IPS-20b (cell line): ENCODE data around the gene TAF11L7.
"Not testable (repeated sequence)": the region's sequence is repeated elsewhere in the genome, so short reads cannot be mapped to it uniquely, and the experiment has no call there.

Source experiments
- H3K27ac ChIP-seq: one replicate; pipeline ENCODE4 v1.5.1; 2013; ENCODE audit warnings: low read length
- H3K27me3 ChIP-seq: 2 replicates; pipeline ENCODE4 v1.6.1; 2013; ENCODE audit warnings: mild to moderate bottlenecking, low read length, inconsistent platforms; ENCODE audit not compliant: insufficient read depth
- H3K36me3 ChIP-seq: 2 replicates; pipeline ENCODE4 v1.6.1; 2013; ENCODE audit warnings: low read depth, mild to moderate bottlenecking, inconsistent platforms, low read length, moderate library complexity; ENCODE audit not compliant: insufficient read depth
- H3K4me1 ChIP-seq: 2 replicates; pipeline ENCODE4 v1.6.1; 2013; ENCODE audit warnings: mild to moderate bottlenecking, control low read depth, inconsistent platforms, low read length, moderate library complexity; ENCODE audit not compliant: insufficient read depth
- H3K4me3 ChIP-seq: 2 replicates; pipeline ENCODE4 v1.5.1; 2013; ENCODE audit warnings: mild to moderate bottlenecking, low read length, inconsistent platforms
- H3K9ac ChIP-seq: 2 replicates; pipeline ENCODE4 v1.6.1; 2013; ENCODE audit warnings: low read depth, mild to moderate bottlenecking, inconsistent platforms, low read length, moderate library complexity
- H3K9me3 ChIP-seq: 2 replicates; pipeline ENCODE4 v1.6.1; 2013; ENCODE audit warnings: mild to moderate bottlenecking, low read depth, low read length, inconsistent platforms; ENCODE audit not compliant: insufficient read depth

The TAF11L7 gene

DNA sequence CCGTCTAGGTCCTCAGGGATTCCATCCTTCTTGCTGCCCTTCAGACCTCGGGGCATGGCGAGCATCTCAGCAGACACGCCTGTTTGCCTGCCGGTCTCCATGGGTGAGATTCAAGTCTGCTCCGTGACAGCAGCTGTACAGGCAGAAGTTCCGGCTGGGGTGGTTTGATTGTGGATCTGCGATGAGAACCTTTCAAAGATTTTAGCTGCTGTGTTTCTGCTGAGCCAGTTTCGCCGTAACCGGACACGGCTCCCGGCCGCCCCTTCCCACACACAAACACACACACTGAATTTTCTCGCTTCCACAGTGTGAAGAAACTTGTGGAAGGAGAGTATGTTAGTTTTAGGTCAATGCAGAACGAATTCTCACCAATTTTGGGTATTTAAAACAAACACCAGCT lies at the start of gene TAF11L7:
Gene TAF11L7, minus strand, starts transcription at position 101 of the 400 bp plus-strand sequence.
- not testable (repeated sequence) for H3K27ac ChIP-seq, H3K36me3 ChIP-seq

DNA sequence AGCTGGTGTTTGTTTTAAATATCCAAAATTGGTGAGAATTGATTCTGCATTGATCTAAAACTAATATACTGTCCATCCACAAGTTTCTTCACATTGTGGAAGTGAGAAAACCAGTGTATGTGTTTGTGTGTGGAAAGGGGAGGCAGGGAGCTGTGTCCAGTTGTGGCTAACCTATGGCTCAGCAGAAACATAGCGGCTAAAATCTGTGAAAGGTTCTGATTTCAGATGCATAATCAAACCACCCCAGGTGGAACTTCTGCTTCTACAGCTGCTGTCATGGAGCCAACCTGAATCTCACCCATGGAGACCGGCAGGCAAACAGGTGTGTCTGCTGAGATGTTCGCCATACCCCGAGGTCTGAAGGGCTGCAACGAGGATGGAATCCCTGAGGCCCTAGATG lies 48.6 kb upstream of the TAF11L7 start, which contains the start of gene TAF11L14:
Gene TAF11L14, plus strand, starts transcription at position 301 of the 400 bp plus-strand sequence.
- Histone ChIP-seq H3K4me3 (no peak within 1 kb of the TSS), H3K27me3 (no peaks in the 10 kb centered on the region), H3K9me3 (no peaks in the 10 kb centered on the region), H3K36me3 (no peaks in the 10 kb centered on the region), H3K27ac (no peak within 1 kb of the TSS), H3K4me1 (no peaks in the 10 kb centered on the region), H3K9ac (no peak within 1 kb of the TSS)

More for the DNA sequence above, at the start of gene TAF11L7:
- not testable (repeated sequence) for H3K4me3 ChIP-seq, H3K9me3 ChIP-seq, H3K9ac ChIP-seq, H3K27me3 ChIP-seq, H3K4me1 ChIP-seq

DNA sequence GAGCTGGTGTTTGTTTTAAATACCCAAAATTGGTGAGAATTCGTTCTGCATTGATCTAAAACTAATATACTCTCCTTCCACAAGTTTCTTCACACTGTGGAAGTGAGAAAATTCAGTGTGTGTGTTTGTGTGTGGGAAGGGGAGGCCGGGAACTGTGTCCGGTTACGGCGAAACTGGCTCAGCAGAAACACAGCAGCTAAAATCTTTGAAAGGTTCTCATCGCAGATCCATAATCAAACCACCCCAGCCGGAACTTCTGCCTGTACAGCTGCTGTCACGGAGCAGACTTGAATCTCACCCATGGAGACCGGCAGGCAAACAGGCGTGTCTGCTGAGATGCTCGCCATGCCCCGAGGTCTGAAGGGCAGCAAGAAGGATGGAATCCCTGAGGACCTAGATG lies 46.2 kb upstream of the TAF11L7 start, which contains the start of gene TAF11L13:
Gene TAF11L13, plus strand, starts transcription at position 301 of the 400 bp plus-strand sequence.
- H3K36me3 ChIP-seq, H3K4me3 ChIP-seq, H3K4me1 ChIP-seq, H3K9me3 ChIP-seq, H3K27me3 ChIP-seq, H3K27ac ChIP-seq, H3K9ac ChIP-seq: not testable (repeated sequence)

DNA sequence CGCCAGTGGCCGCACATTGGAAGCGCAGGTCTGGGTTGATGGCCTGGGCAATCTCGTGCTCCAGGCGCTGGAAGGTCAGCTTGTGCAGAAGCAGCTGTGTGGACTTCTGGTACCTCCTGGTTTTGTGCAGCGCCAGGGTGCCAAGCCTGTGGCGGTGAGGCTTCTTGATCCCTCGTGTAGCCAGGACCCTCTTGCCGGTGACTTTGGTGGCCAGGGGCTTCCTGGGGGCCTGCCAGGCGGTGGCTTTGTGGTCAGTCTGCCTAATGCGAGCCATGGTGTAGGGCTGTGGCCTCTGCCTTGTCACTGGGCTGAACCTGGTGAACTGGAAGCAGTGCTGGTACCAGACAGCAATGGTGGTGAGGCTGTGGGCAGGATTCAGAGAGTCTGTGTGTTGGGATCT lies 40.1 kb upstream of the TAF11L7 start:
- Histone ChIP-seq H3K36me3 (no peaks in the 10 kb centered on the region), H3K27ac (no peak overlapping the region), H3K9me3 (no peaks in the 10 kb centered on the region), H3K27me3 (no peaks in the 10 kb centered on the region), H3K9ac (no peak overlapping the region), H3K4me1 (no peaks in the 10 kb centered on the region), H3K4me3 (no peak overlapping the region)

DNA sequence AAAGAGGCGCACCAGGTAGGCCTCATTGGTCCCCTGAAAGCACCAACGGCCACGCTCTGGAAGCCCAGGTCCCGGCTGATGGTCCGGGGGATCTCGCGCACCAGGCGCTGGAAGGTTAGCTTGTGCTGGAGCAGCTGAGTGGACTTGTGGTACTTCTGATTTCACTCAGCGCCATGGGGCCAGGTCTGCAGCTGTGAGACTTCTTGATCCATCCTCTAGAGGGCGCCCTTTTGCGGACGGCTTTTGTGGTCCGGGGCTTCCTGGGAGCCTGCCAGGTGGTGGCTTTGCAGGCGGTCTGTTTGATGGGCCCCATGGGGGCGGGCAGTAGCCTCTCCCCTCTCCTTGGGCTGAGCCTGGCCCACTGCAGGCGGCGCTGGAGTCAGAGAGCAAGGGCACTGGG lies 35.1 kb upstream of the TAF11L7 start:
- Histone ChIP-seq H3K9ac (no peak overlapping the region), H3K4me3 (no peak overlapping the region), H3K4me1 (no peaks in the 10 kb centered on the region), H3K36me3 (no peaks in the 10 kb centered on the region), H3K9me3 (no peaks in the 10 kb centered on the region), H3K27ac (no peak overlapping the region), H3K27me3 (no peaks in the 10 kb centered on the region)

DNA sequence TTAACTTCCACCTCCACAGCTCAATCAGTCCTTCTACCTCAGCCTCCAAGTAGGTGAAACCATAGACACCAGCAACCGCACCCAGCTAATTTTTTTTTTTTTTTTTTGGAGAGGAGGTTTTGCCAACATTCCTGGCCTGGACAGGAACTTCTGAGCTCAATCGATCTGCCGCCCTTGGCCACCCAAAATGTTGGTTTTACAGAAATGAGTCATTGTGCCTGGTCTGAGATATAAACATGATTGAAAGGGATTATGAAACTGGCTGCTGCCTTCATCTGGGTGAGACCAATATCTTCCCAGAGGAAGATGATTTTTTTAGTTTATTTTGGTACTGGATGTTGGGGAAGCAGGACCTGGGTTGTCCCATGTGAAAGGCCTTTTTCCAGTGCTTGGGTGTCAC lies 33.8 kb upstream of the TAF11L7 start:
- H3K4me1 ChIP-seq, result no peaks in the 10 kb centered on the region

DNA sequence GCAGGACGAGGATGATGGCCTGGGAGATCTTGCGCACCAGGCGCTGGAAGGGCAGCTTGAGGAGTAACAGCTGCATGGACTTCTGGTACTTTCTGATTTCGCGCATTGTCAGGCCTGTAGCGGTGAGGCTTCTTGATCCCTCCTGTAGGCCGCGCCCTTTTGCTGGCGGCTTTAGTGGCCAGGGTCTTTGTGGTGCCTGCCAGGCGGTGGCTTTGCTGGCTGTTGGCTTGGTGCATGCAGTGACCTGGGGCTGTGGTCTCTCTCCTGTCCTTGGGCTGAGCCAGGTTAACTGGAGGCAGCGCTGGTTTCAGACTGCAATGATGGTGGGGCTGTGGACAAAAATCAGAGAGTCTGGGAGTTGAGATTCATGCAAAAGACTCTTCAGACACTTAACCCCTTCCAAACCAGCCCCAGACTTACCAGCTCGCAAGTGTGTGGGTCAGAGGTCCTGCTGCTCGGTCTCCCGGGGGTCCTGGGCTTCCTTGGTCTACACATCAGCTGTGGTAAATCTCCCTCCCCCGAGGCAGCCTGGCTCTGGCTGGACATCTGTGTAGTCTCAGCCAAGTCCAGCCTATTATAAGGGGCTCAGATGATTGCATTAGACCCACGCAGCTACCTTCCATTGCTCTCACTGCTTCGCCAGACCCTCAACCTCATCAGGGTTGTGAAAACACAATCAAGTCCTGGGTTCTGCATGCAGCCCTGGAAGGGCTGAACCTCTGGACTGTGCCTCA lies 29.5 kb upstream of the TAF11L7 start:
- Histone ChIP-seq H3K27ac (no peak overlapping the region), H3K4me1 (no peaks in the 10 kb centered on the region)

More for the DNA sequence above, 33.8 kb upstream of the TAF11L7 start:
- Histone ChIP-seq H3K4me3 (no peak overlapping the region), H3K9me3 (no peaks in the 10 kb centered on the region), H3K9ac (no peak overlapping the region), H3K27me3 (no peaks in the 10 kb centered on the region), H3K27ac (no peak overlapping the region), H3K36me3 (no peaks in the 10 kb centered on the region)

DNA sequence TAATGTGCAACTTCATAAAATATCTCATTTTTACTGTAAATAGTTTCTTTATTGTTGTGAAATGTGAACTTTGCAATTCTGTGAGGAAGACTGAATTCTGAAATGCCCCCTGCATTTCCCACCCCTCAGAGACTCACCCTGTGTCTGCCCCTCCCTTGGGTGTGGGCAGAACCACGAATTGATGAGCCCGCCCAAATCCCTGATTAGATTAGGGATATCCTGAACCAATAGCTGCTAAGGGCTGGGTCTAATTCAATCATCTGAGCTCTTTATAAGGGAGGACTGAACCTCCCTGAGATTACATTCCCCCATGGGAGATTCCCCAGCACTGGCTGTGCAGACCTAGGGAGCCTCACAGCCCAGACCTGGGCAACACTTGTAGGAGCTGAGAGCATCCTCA lies 24.5 kb upstream of the TAF11L7 start, which contains the start of gene TAF11L12:
Gene TAF11L12, plus strand, starts transcription at position 301 of the 400 bp plus-strand sequence.
- H3K9me3 ChIP-seq, H3K4me1 ChIP-seq, H3K27ac ChIP-seq, H3K27me3 ChIP-seq, H3K36me3 ChIP-seq, H3K9ac ChIP-seq, H3K4me3 ChIP-seq: not testable (repeated sequence)

More for the DNA sequence above, 29.5 kb upstream of the TAF11L7 start:
- Histone ChIP-seq H3K36me3 (no peaks in the 10 kb centered on the region), H3K9ac (no peak overlapping the region), H3K9me3 (no peaks in the 10 kb centered on the region), H3K27me3 (no peaks in the 10 kb centered on the region), H3K4me3 (no peak overlapping the region)

DNA sequence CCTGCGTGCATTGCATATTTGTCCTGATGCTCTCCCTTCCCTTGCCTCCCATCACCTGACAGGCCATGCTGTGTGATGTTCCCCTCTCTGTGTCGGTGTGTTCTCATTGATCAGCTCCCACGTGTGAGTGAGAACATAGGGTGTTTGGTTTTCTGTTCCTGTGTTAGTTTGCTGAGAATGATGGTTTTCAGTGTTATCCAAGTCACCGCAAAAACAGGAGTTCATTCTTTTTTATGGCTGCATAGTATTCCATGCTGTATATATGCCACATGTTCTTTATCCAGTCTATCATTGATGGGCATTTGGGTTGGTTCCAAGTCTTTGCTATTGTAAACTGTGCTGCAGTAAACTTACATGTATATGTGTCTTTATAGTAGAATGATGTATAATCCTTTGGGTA lies 21.9 kb upstream of the TAF11L7 start:
- not testable (repeated sequence) for H3K9ac ChIP-seq, H3K9me3 ChIP-seq, H3K27ac ChIP-seq, H3K4me1 ChIP-seq, H3K4me3 ChIP-seq, H3K36me3 ChIP-seq, H3K27me3 ChIP-seq

DNA sequence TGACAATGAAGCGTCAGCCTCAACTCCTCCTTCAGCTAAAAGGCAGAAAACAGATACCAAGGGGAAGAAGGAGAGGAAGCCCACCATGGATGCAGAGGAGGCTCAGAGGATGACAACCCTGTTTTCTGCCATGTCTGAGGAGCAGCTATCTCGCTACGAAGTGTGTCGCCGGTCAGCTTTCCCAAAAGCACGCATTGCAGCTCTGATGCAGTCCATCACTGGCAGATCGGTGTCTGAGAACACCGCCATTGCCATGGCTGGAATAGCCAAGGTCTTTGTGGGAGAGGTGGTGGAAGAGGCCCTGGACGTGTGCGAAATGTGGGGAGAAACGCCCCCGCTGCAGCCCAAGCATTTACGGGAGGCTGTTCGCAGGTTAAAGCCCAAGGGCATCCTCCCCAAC lies 19.4 kb upstream of the TAF11L7 start:
- Histone ChIP-seq H3K4me1 (no peaks in the 10 kb centered on the region), H3K9ac (no peak overlapping the region), H3K27ac (no peak overlapping the region), H3K9me3 (no peaks in the 10 kb centered on the region), H3K27me3 (no peaks in the 10 kb centered on the region), H3K4me3 (no peak overlapping the region), H3K36me3 (no peaks in the 10 kb centered on the region)

DNA sequence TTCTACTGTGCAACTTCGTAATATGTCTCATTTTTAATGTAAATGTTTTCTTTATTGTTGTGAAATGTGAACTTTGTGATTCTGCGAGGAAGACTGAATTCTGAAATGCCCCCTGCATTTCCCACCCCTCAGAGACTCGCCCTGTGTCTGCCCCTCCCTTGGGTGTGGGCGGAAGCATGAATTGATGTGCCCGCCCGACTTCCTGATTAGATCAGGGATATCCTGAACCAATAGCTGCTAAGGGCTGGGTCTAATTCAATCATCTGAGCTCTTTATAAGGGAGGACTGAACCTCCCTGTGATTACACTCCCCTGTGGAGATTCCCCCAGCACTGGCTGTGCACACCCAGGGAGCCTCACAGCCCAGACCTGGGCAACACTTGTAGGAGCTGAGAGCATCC lies 18.3 kb upstream of the TAF11L7 start, which contains the start of gene TAF11L11:
Gene TAF11L11, plus strand, starts transcription at position 304 of the 400 bp plus-strand sequence.
- H3K4me1 ChIP-seq, H3K9me3 ChIP-seq, H3K4me3 ChIP-seq: not testable (repeated sequence)

DNA sequence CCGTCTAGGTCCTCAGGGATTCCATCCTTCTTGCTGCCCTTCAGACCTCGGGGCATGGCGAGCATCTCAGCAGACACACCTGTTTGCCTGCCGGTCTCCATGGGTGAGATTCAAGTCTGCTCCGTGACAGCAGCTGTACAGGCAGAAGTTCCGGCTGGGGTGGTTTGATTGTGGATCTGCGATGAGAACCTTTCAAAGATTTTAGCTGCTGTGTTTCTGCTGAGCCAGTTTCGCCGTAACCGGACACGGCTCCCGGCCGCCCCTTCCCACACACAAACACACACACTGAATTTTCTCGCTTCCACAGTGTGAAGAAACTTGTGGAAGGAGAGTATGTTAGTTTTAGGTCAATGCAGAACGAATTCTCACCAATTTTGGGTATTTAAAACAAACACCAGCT lies 12.2 kb upstream of the TAF11L7 start, which contains the start of gene TAF11L10:
Gene TAF11L10, minus strand, starts transcription at position 101 of the 400 bp plus-strand sequence.
- not testable (repeated sequence) for H3K4me3 ChIP-seq, H3K9me3 ChIP-seq, H3K27me3 ChIP-seq, H3K27ac ChIP-seq, H3K4me1 ChIP-seq, H3K9ac ChIP-seq, H3K36me3 ChIP-seq

More for the DNA sequence above, 18.3 kb upstream of the TAF11L7 start, which contains the start of gene TAF11L11:
- H3K36me3 ChIP-seq, H3K9ac ChIP-seq, H3K27me3 ChIP-seq, H3K27ac ChIP-seq: not testable (repeated sequence)
